ENCODE measurements around the gene ASAP3. TPM values are rescaled to one million over a fixed set of nuclear protein-coding genes. Genes with fewer than 3 reads are reported as not detected.
A peak's percentile ranks its signal among the peaks of the same experiment; 100 is the strongest.

Gene ASAP3
- total RNA-seq, 2 experiments from 2014 or later = 0.50 to 1.3 TPM

DNA sequence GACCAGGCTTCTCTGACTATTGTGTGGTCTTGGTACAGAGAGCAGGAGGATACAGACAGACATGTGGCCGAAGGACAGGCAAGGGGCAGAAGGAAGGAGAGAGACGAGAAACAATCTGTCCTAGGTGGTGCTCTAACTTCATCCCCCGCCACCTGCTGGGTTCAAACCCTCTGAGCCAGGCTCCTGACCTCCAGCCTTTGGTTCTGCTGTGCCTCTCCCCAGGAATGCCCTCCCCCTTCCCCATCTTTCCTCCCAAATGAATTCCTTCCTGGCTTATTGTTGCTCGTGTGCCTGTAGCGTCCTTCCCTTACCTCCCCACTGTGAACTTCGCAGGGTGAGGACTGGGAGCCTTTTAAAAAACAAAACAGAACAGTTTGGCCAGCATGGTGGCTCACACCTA is 64.8 kb downstream of the ASAP3 start:
- ATAC-seq (ENCODE audit: low read depth) = no peak
- H3K4me1 Mint-ChIP-seq = peaks cover 25% of the 10 kb centered on the region
- no peaks in the 10 kb centered on the region for H3K9me3 Mint-ChIP-seq
- H3K27ac Mint-ChIP-seq = no peak overlapping the region
- DNase-seq = no peak
- POLR2A ChIA-PET = no interaction called here
- peaks cover 3% of the 10 kb centered on the region for H3K36me3 Mint-ChIP-seq
- no peak overlapping the region for H3K4me3 Mint-ChIP-seq
- H3K27me3 Mint-ChIP-seq = peaks cover 2% of the 10 kb centered on the region

- ATAC-seq (ENCODE audit: low read depth) = no peak
- POLR2A ChIA-PET = no interaction called here
Observed at GRCh38 chr1:23417570-23417969, 66.4 kb downstream of the ASAP3 start.

GRCh38 chr1:23416964-23417363 is 67.0 kb downstream of the ASAP3 start:
- Mint-ChIP-seq H3K36me3 (peaks cover 2% of the 10 kb centered on the region), H3K9me3 (no peaks in the 10 kb centered on the region), H3K27ac (no peak overlapping the region), H3K4me3 (no peak overlapping the region), H3K4me1 (peaks cover 8% of the 10 kb centered on the region), H3K27me3 (no peaks in the 10 kb centered on the region)
- no peak for DNase-seq
- POLR2A ChIA-PET = no interaction called here
- ATAC-seq (ENCODE audit: low read depth) = no peak

More at GRCh38 chr1:23417570-23417969, 66.4 kb downstream of the ASAP3 start:
- Mint-ChIP-seq H3K27me3 (no peaks in the 10 kb centered on the region), H3K27ac (no peak overlapping the region), H3K36me3 (peaks cover 3% of the 10 kb centered on the region), H3K4me3 (no peak overlapping the region), H3K4me1 (peaks cover 14% of the 10 kb centered on the region), H3K9me3 (no peaks in the 10 kb centered on the region)
- no peak for DNase-seq

DNA sequence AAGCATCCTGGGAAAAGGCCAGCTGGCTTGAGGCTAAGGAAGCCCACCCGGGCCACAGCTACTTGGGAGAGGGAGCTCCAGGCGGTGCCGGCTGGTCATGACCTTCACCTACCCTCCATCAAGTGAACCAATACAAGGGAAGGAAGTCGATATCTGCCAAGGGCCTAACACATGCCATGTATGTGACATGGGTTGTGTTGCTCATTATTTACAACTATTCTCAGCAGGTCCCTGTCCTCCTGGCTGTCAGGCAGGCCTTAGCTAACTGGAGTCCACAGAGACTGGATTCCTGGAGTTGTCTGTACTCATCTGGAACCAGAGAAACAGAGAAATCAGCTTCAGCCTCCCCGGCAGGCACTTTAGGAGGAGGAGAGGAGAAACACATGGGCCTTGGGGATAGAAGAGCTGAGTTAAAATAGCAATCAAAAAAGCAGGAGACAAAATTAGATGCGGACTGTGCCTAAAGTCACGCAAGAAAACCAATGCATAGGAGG is 75.1 kb downstream of the ASAP3 start:
- ATAC-seq (ENCODE audit: low read depth) (no peak), DNase-seq (no peak)
- peaks cover 2% of the 10 kb centered on the region for H3K36me3 Mint-ChIP-seq
- no peaks in the 10 kb centered on the region for H3K9me3 Mint-ChIP-seq
- H3K27me3 Mint-ChIP-seq = no peaks in the 10 kb centered on the region
- H3K27ac Mint-ChIP-seq = no peak overlapping the region
- POLR2A ChIA-PET = interaction anchor here (0.5 kb wide), 1 partner anchor 111 kb away, joined by 4 read pairs; no protein-coding TSS in a partner anchor
- peaks cover 5% of the 10 kb centered on the region for H3K4me1 Mint-ChIP-seq
- H3K4me3 Mint-ChIP-seq = no peak overlapping the region

GRCh38 chr1:23407016-23407630 is 76.9 kb downstream of the ASAP3 start:
- ATAC-seq (ENCODE audit: low read depth) = no peak
- no peaks in the 10 kb centered on the region for H3K27me3 Mint-ChIP-seq
- peaks cover 2% of the 10 kb centered on the region for H3K36me3 Mint-ChIP-seq
- H3K4me3 Mint-ChIP-seq = no peak overlapping the region
- POLR2A ChIA-PET = no interaction called here
- H3K27ac Mint-ChIP-seq = no peak overlapping the region
- peaks cover 5% of the 10 kb centered on the region for H3K4me1 Mint-ChIP-seq
- DNase-seq = no peak
- no peaks in the 10 kb centered on the region for H3K9me3 Mint-ChIP-seq

DNA sequence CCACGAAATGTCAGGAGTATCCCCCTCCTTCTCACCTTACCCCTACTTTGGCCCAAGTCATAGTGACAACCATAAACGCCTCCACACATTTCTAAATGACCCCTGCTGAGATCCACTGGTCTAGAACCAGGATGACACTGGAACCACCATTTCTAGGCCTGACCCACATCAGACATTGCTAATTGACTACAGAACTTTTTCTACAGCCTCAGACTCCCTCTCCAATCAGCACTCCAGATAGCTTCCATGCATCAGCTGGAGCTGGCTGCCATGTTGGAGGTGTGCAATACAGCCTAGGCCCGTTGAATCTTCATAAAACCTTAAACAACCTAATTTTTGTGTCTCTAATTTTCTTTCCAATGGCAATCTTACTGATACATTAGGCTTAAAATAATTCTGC is 78.0 kb downstream of the ASAP3 start:
- ATAC-seq (ENCODE audit: low read depth) = no peak
- no peaks in the 10 kb centered on the region for H3K9me3 Mint-ChIP-seq
- no peaks in the 10 kb centered on the region for H3K27me3 Mint-ChIP-seq
- H3K27ac Mint-ChIP-seq = no peak overlapping the region
- DNase-seq = no peak
- POLR2A ChIA-PET = interaction anchor here (0.6 kb wide), 1 partner anchor 572 kb away, joined by 3 read pairs; no protein-coding TSS in a partner anchor
- H3K4me1 Mint-ChIP-seq = peaks cover 5% of the 10 kb centered on the region
- no peak overlapping the region for H3K4me3 Mint-ChIP-seq
- H3K36me3 Mint-ChIP-seq = peaks cover 2% of the 10 kb centered on the region

- Mint-ChIP-seq H3K4me3 (peak overlapping the region; percentile 26), H3K4me1 (peaks cover 5% of the 10 kb centered on the region), H3K36me3 (peaks cover 4% of the 10 kb centered on the region), H3K27ac (no peak overlapping the region), H3K27me3 (no peaks in the 10 kb centered on the region), H3K9me3 (no peaks in the 10 kb centered on the region)
- POLR2A ChIA-PET = interaction anchor here (1.3 to 1.7 kb wide), 2 partner anchors 36 to 60 kb away, joined by 3 to 6 read pairs; partner anchors contain the start of gene HNRNPR
- ATAC-seq (ENCODE audit: low read depth) (peak; percentile 95), DNase-seq (peak; percentile 89)
Observed at GRCh38 chr1:23403735-23404486, 80.1 kb downstream of the ASAP3 start.

DNA sequence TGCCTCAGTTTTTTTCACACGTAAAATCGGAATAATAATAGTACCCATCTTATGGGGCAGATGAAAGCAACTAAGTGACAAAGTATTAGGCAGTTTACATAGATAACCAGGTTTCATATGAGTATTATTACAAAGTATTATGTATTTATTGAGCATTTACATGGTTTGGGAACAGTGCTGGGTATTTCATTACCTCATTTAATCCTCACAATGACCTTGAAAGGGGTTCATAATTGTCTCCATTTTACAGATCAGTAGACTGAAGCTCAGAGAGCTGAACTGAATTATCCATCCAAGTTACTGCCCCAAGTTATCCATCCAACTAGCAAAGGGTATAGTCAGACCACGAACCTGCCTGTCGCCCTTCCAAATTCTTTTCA is 80.6 kb downstream of the ASAP3 start:
- peaks cover 5% of the 10 kb centered on the region for H3K4me1 Mint-ChIP-seq
- no peak overlapping the region for H3K4me3 Mint-ChIP-seq
- no peaks in the 10 kb centered on the region for H3K9me3 Mint-ChIP-seq
- H3K27me3 Mint-ChIP-seq = no peaks in the 10 kb centered on the region
- ATAC-seq (ENCODE audit: low read depth) = no peak
- no peak overlapping the region for H3K27ac Mint-ChIP-seq
- peaks cover 4% of the 10 kb centered on the region for H3K36me3 Mint-ChIP-seq
- no peak for DNase-seq
- POLR2A ChIA-PET = interaction anchor here (1.3 kb wide), 1 partner anchor 35 kb away, joined by 3 read pairs; no protein-coding TSS in a partner anchor

DNA sequence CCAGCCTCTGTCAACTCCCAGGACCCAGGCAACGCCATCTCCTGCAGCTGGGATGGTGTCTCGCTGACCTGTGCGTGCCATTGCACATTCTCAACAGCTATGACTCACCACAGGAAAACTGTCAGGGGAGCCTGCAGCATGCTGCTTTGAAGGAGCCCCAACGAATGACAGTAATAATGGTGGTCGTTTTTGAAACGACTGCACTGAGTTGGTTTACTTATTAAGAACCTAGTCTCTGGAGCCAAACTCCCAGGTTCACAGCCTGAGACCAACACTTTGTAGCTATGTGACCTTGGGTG is 81.0 kb downstream of the ASAP3 start:
- Mint-ChIP-seq H3K4me3 (no peak overlapping the region), H3K27ac (no peak overlapping the region), H3K36me3 (peaks cover 4% of the 10 kb centered on the region), H3K9me3 (no peaks in the 10 kb centered on the region), H3K4me1 (peaks cover 5% of the 10 kb centered on the region), H3K27me3 (no peaks in the 10 kb centered on the region)
- ATAC-seq (ENCODE audit: low read depth) = no peak
- no peak for DNase-seq
- POLR2A ChIA-PET = interaction anchor here (1.3 kb wide), 1 partner anchor 35 kb away, joined by 3 read pairs; no protein-coding TSS in a partner anchor

DNA sequence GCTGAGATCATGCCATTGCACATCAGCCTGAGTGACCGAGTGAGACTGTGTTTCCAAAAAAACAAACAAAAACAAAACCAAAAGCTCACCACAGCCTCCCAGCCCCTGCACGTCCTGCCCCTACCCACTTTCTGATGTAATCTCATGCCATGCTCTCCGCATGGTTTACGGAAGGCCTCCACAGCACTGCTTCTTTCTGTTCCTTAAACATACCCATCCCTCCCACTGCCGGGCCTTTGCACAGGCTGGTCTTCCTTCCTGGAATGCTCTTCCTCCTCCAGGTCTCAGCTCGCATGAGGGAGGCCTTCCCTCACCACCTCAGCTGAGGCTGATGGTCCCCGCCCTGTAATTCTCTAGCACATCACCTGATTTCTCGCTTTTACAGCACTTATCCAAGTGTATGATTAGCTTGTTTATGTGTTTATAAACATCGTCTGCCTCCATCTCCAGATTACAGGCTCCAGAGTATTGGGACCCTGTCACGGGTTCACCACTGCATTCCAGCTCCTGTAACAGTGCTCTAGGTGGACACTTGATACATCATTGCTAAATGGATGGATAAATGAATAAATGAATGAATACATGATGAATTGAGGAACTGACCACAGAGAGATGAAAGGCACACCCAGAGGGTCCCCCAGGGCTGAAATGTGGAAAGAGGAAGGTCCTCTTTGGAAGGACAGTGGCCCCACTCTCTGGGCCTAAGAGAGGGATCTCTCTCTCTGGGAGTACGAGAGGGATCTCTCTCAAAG is 81.5 kb downstream of the ASAP3 start:
- no peak for DNase-seq
- POLR2A ChIA-PET = interaction anchor here (1.3 kb wide), 1 partner anchor 34 kb away, joined by 3 read pairs; no protein-coding TSS in a partner anchor
- Mint-ChIP-seq H3K27me3 (no peaks in the 10 kb centered on the region), H3K9me3 (no peaks in the 10 kb centered on the region), H3K36me3 (peaks cover 4% of the 10 kb centered on the region), H3K27ac (no peak overlapping the region), H3K4me3 (no peak overlapping the region), H3K4me1 (peaks cover 5% of the 10 kb centered on the region)
- ATAC-seq (ENCODE audit: low read depth) = no peak

DNA sequence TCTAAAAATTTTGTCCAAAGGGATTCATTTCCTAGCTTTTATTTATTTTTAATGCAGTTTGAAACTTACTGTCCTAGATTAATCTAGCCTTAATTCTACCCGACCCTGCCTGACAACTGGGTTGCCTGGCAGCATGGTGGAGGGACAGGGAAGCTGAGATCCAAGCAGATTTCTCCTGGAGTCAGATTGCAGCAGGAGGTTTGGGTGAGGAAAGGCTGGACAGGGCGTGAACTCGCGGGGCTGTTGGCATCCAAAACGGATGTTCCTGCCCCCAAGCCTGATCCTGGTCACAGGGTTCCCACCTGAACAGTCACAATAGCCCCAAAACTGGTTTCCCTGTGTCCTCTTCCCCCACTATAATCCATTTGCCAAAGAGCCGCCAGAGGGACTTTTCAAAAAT is 82.7 kb downstream of the ASAP3 start:
- DNase-seq (no peak), ATAC-seq (ENCODE audit: low read depth) (no peak)
- no peak overlapping the region for H3K27ac Mint-ChIP-seq
- H3K27me3 Mint-ChIP-seq = no peaks in the 10 kb centered on the region
- H3K4me3 Mint-ChIP-seq = no peak overlapping the region
- peaks cover 5% of the 10 kb centered on the region for H3K4me1 Mint-ChIP-seq
- POLR2A ChIA-PET = no interaction called here
- H3K36me3 Mint-ChIP-seq = peaks cover 4% of the 10 kb centered on the region
- no peaks in the 10 kb centered on the region for H3K9me3 Mint-ChIP-seq

DNA sequence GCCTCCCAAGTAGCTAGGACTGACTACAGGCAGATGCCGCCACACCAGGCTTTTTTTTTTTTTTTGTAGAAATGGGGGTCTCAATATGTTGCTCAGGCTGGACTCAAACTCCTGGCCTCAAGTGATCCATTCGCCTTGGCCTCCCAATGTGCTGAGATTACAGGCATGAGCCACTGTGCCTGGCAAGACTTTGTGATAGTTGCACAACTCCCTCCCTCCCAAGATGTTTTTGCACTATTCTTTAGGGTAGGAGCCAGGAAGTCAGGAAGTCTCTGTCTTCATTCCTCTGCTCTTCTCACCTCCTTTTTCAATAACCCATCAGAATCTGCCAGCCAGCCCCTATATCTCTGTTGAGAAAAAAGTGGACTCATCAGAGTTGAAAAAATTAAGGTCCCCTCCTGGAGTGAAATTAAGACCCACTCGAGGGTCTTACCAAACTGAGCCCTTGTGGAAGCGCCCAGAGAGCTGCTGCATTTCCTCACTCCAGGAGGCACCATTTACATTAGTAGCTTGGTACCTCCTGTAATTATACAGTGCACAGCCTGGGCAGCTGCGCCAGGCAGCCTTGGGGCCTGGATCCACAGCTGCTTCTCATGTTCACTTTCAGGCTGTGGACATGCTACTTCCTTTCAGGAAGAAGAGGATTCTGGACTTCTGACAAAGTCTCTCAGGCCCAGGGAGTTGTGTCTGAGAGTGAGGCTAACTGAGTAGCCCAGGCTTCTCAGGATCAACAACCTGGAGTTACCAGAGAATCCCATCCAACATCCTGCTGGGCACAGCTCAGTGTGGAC is 83.5 kb downstream of the ASAP3 start:
- DNase-seq = no peak
- H3K9me3 Mint-ChIP-seq = no peaks in the 10 kb centered on the region
- H3K4me3 Mint-ChIP-seq = no peak overlapping the region
- H3K27me3 Mint-ChIP-seq = no peaks in the 10 kb centered on the region
- peaks cover 6% of the 10 kb centered on the region for H3K36me3 Mint-ChIP-seq
- H3K4me1 Mint-ChIP-seq = peaks cover 8% of the 10 kb centered on the region
- POLR2A ChIA-PET = no interaction called here
- no peak overlapping the region for H3K27ac Mint-ChIP-seq
- no peak for ATAC-seq (ENCODE audit: low read depth)

DNA sequence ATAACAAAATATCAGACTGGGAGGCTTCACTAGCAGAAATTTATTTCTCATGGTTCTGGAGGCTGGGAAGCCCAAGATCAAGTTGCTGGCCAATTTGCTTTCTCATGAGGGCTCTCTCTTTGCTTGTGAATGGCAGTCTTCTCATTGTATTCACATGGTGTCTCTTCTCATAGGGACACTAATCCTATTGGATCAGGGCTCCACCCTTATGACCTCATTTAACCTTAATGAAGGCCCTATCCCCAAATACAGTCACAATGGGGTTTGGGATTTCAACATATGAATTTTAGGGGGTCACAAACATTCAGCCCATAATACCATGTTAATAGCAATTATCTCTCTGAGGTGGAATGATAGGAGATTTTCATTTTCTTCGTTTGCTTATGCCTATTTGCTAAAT is 84.8 kb downstream of the ASAP3 start:
- H3K9me3 Mint-ChIP-seq = no peaks in the 10 kb centered on the region
- H3K27ac Mint-ChIP-seq = no peak overlapping the region
- peaks cover 6% of the 10 kb centered on the region for H3K4me1 Mint-ChIP-seq
- H3K27me3 Mint-ChIP-seq = no peaks in the 10 kb centered on the region
- no peak overlapping the region for H3K4me3 Mint-ChIP-seq
- peaks cover 6% of the 10 kb centered on the region for H3K36me3 Mint-ChIP-seq
- POLR2A ChIA-PET = no interaction called here
- DNase-seq = no peak
- ATAC-seq (ENCODE audit: low read depth) = no peak

All from activated naive CD8-positive, alpha-beta T cell treated with anti-CD3 and anti-CD28 coated beads, Interleukin-2, amount 10 ng/mL, durations not matched to agents 7 days and 5 days (primary cell).